ENCODE data around the gene DNLZ. TPM values are rescaled to one million over a fixed set of nuclear protein-coding genes. Genes with fewer than 3 reads are reported as not detected.
A peak's percentile ranks its signal among the peaks of the same experiment; 100 is the strongest.

DNLZ gene
- total and polyA plus RNA-seq, 9 of the 15 experiments (the other 6 are each of a cell fraction or from before 2014, with no cell fraction given), result 0.17 to 44.6 (median 3.4) TPM

GRCh38 chr9:136363106-136363948 is at the start of gene DNLZ (continued):
- TF ChIP-seq KDM5B (IDR thresholded peaks at IDR 0.05; ENCODE audit: insufficient replicate concordance, low read depth, low read length) (peak; percentile 80), USF1 (CRISPR knock-in tag; IDR thresholded peaks at IDR 0.05) (peak; percentile 84), SOX6 (IDR thresholded peaks at IDR 0.05) (0 out of 2 replicates have a peak, but pooled peaks have one; percentile 35), SREBF2 (CRISPR knock-in tag; IDR thresholded peaks at IDR 0.05) (no peak), TRIM24 (IDR thresholded peaks at IDR 0.05) (peak in 1 of 2 experiments; percentile 19; a peak in 1 of 4 replicates), ZFP1 (CRISPR knock-in tag; IDR thresholded peaks at IDR 0.05) (0 out of 2 replicates have a peak, but pooled peaks have one; percentile 69), NR2C1 (IDR thresholded peaks at IDR 0.05) (peak; percentile 83), NR2C1 (tag; IDR thresholded peaks at IDR 0.05) (peak; percentile 93), NR4A1 (CRISPR knock-in tag; IDR thresholded peaks at IDR 0.05) (peak; percentile 38; the same call in 1 of the 2 replicates), NR4A1 (tag; IDR thresholded peaks at IDR 0.05) (peak; percentile 88), ARHGAP35 (IDR thresholded peaks at IDR 0.05; ENCODE audit: partially characterized antibody) (no peak), MYC (IDR thresholded peaks at IDR 0.05; ENCODE audit: low read depth, low read length) (peak; percentile 97), MYC (CRISPR knock-in tag; IDR thresholded peaks at IDR 0.05; ENCODE audit: borderline replicate concordance, low read depth) (no peak), ZBTB5 (IDR thresholded peaks at IDR 0.05) (no peak), GTF2E2 (tag; IDR thresholded peaks at IDR 0.05) (peak; percentile 53; the same call in 1 of the 2 replicates), TFAP4 (CRISPR knock-in tag; IDR thresholded peaks at IDR 0.05; ENCODE audit: borderline replicate concordance) (peak; percentile 75), PKNOX1 (IDR thresholded peaks at IDR 0.05) (no peak), ETV5 (CRISPR knock-in tag; IDR thresholded peaks at IDR 0.05; ENCODE audit: low read depth) (peak; percentile 93), ZNF395 (CRISPR knock-in tag; IDR thresholded peaks at IDR 0.05) (peak; percentile 76; the same call in 1 of the 2 replicates)

Measured in K562 (cell line).